GM23338 (cell line): ENCODE results near the gene EXOC4. TPM values are rescaled to one million over a fixed set of nuclear protein-coding genes. Genes with fewer than 3 reads are reported as not detected.

ENCODE experiments used
- ATAC-seq: fragments of 200-7000 bp; cut with Tn5 transposase; 3 replicates; pipeline ENCODE4 v1.9.1; 2020
- DNase-seq: peaks from one replicate; pipeline ENCODE4 v3.0.0-alpha.2; 2015; ENCODE audit warnings: low spot score
- H2AFZ ChIP-seq: fragments of 200-600 bp; sonication (generic); 2 replicates; pipeline ENCODE4 v1.8.0; 2016; ENCODE audit warnings: antibody characterized with exemption, mild to moderate bottlenecking, moderate library complexity
- H3F3A ChIP-seq: fragments of 200-600 bp; sonication (generic); replicated peaks from 2 replicates; pipeline ENCODE4 v1.8.0; 2017; ENCODE audit warnings: antibody characterized with exemption, mixed run types, low read depth
- H3K27ac ChIP-seq: fragments of 200-600 bp; sonication (generic); 2 replicates; pipeline ENCODE4 v1.6.1; 2016; ENCODE audit warnings: low read depth
- H3K27me3 ChIP-seq: fragments of 200-600 bp; sonication (generic); 2 replicates; pipeline ENCODE4 v1.8.0; 2016; ENCODE audit warnings: mild to moderate bottlenecking, mixed run types, moderate library complexity; ENCODE audit not compliant: insufficient read depth
- H3K36me3 ChIP-seq: fragments of 200-600 bp; sonication (generic); 2 replicates; pipeline ENCODE4 v1.8.0; 2016; ENCODE audit warnings: mild to moderate bottlenecking; ENCODE audit not compliant: insufficient read depth
- H3K4me1 ChIP-seq: fragments of 200-600 bp; sonication (generic); 2 replicates; pipeline ENCODE4 v1.8.0; 2016; ENCODE audit warnings: mild to moderate bottlenecking, moderate library complexity; ENCODE audit not compliant: insufficient read depth
- H3K4me2 ChIP-seq: fragments of 200-600 bp; sonication (generic); 2 replicates; pipeline ENCODE4 v1.7.1; 2017; ENCODE audit warnings: mixed run types
- H3K4me3 ChIP-seq: fragments of 200-600 bp; sonication (generic); 2 replicates; pipeline ENCODE4 v1.6.1; 2016; ENCODE audit warnings: mixed run types
- H3K79me2 ChIP-seq: fragments of 200-600 bp; sonication (generic); replicated peaks from 2 replicates; pipeline ENCODE4 v1.8.0; 2017; ENCODE audit warnings: mild to moderate bottlenecking; ENCODE audit not compliant: insufficient read depth
- H3K9me2 ChIP-seq: fragments of 200-600 bp; sonication (generic); 2 replicates; pipeline ENCODE4 v1.8.0; 2017; ENCODE audit not compliant: insufficient read depth
- H4K20me1 ChIP-seq: fragments of 200-600 bp; sonication (generic); replicated peaks from 2 replicates; pipeline ENCODE4 v1.8.0; 2017; ENCODE audit warnings: mild to moderate bottlenecking; ENCODE audit not compliant: insufficient read depth
- H3K27ac Mint-ChIP-seq: 2 replicates; pipeline ENCODE4 v1.8.0; 2020; ENCODE audit warnings: inconsistent platforms, mild to moderate bottlenecking, moderate library complexity, mixed read lengths
- H3K27me3 Mint-ChIP-seq: 3 replicates; pipeline ENCODE4 v1.8.0; 2022; ENCODE audit warnings: low read depth, mild to moderate bottlenecking, moderate library complexity, mixed read lengths, inconsistent platforms; ENCODE audit not compliant: insufficient read depth, poor library complexity
- H3K36me3 Mint-ChIP-seq: 3 replicates; pipeline ENCODE4 v1.8.0; 2021; ENCODE audit warnings: low read depth, mild to moderate bottlenecking, inconsistent platforms, moderate library complexity, mixed read lengths
- H3K4me1 Mint-ChIP-seq: 3 replicates; pipeline ENCODE4 v1.8.0; 2020; ENCODE audit warnings: mild to moderate bottlenecking, inconsistent platforms, mixed read lengths
- H3K4me3 Mint-ChIP-seq: 3 replicates; pipeline ENCODE4 v1.8.0; 2021; ENCODE audit warnings: moderate library complexity, mild to moderate bottlenecking, inconsistent platforms, mixed read lengths
- H3K9me3 Mint-ChIP-seq: 3 replicates; pipeline ENCODE4 v1.8.0; 2020; ENCODE audit warnings: moderate library complexity, mild to moderate bottlenecking, inconsistent platforms, mixed read lengths
- CREB1 ChIP-seq: fragments of 250-450 bp; sonication (Bioruptor Pico); IDR thresholded peaks from 2 replicates; pipeline ENCODE4 v1.5.0; 2020; ENCODE audit warnings: low read depth, mild to moderate bottlenecking, moderate library complexity
- EZH2 ChIP-seq: fragments of 200-600 bp; sonication (generic); IDR thresholded peaks from one replicate; pipeline ENCODE4 v1.8.0; 2017; ENCODE audit warnings: antibody characterized with exemption, mild to moderate bottlenecking, low read depth; ENCODE audit not compliant: unreplicated experiment
- EZH2phosphoT487 ChIP-seq: fragments of 200-600 bp; sonication (generic); IDR thresholded peaks from one replicate; pipeline ENCODE4 v1.8.1; 2018; ENCODE audit warnings: antibody characterized with exemption; ENCODE audit not compliant: unreplicated experiment
- JUNB ChIP-seq: IDR thresholded peaks from one replicate; pipeline ENCODE4 v1.6.1; 2016; ENCODE audit warnings: antibody characterized with exemption; ENCODE audit not compliant: unreplicated experiment
- NANOG ChIP-seq: IDR thresholded peaks from 2 replicates; pipeline ENCODE4 v1.6.1; 2016; ENCODE audit warnings: antibody characterized with exemption, borderline replicate concordance
- POLR2AphosphoS5 ChIP-seq: IDR thresholded peaks from 2 replicates; pipeline ENCODE4 v1.6.1; 2016; ENCODE audit warnings: antibody characterized with exemption, low read depth
- STAT1 ChIP-seq: IDR thresholded peaks from one replicate; pipeline ENCODE4 v1.6.1; 2016; ENCODE audit warnings: antibody characterized with exemption; ENCODE audit not compliant: unreplicated experiment
- ZNF114 ChIP-seq: fragments of 250-450 bp; sonication (Bioruptor Pico); IDR thresholded peaks from 2 replicates; pipeline ENCODE4 v1.5.0; 2020; ENCODE audit warnings: mild to moderate bottlenecking, moderate library complexity
- ZNF331 ChIP-seq: fragments of 250-450 bp; sonication (Bioruptor Pico); IDR thresholded peaks from 2 replicates; pipeline ENCODE4 v1.5.0; 2020; ENCODE audit warnings: low read depth, mild to moderate bottlenecking, moderate library complexity
- polyA plus RNA-seq: library from polyadenylated mRNA; unstranded; fragments of >200 nt; fragmentation: Nextera tagmentation; extraction: Ambion mirVana; gene quantifications from 2 replicates; pipeline ENCODE4 v1.2.1, GENCODE V29; 2016
- total RNA-seq: library from RNA; depleted of rRNA; stranded (reverse); fragments of >200 nt; shearing (Covaris generic); gene quantifications from 2 replicates; pipeline ENCODE4 v1.2.3, GENCODE V29; 2014
- TF ChIP-seq, protein P1 (sequence below): IDR thresholded peaks from 2 replicates; pipeline ENCODE4 v1.6.1; 2016; ENCODE audit warnings: antibody characterized with exemption
- TF ChIP-seq, protein P2 (sequence below): fragments of 250-450 bp; sonication (Bioruptor Pico); IDR thresholded peaks from 2 replicates; pipeline ENCODE4 v1.5.0; 2020; ENCODE audit warnings: mild to moderate bottlenecking, moderate library complexity
- TF ChIP-seq, protein P3 (sequence below), 2 experiments: fragments of 200-600 bp in 1 of 2; sonication (generic) in 1 of 2; conservative IDR thresholded peaks; 2 replicates each; pipeline versions ENCODE4 v1.5.1 to v1.6.1; 2016 to 2017; ENCODE audit warnings: antibody characterized with exemption in 2 of 2, low read depth in 2 of 2, mild to moderate bottlenecking in 2 of 2, moderate library complexity in 1 of 2
- TF ChIP-seq, protein P4 (sequence below): IDR thresholded peaks from one replicate; pipeline ENCODE4 v1.6.1; 2018; ENCODE audit warnings: antibody characterized with exemption; ENCODE audit not compliant: unreplicated experiment

Gene EXOC4
- total and polyA plus RNA-seq, 2 experiments from 2014 or later: 37.5 to 52.7 TPM

DNA sequence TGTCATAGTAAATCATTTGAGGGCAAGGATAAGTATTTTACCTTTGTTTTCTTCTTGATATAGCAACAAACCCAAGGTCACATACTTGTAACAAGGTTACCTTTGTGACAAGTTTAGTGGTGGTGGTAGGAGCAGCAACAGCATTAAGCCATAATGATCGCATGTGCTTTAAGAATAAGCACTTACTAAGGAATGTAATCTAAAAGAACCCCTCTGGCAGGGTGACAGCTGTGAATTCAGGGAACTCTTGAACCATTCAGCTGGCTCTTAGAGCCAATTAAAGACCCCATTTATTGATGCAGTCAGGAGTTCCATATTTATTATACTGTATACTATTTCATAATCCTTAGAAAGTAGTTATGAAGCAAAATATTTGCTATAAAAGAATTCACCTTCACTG lies 370.8 kb downstream of the EXOC4 start:
- Histone ChIP-seq H4K20me1 (no peaks in the 10 kb centered on the region), H3K36me3 (no peaks in the 10 kb centered on the region), H3K4me3 (no peak overlapping the region), H3K9me2 (no peaks in the 10 kb centered on the region), H3K4me2 (no peak overlapping the region), H2AFZ (no peak overlapping the region), H3F3A (no peaks in the 10 kb centered on the region), H3K27me3 (no peaks in the 10 kb centered on the region), H3K4me1 (no peaks in the 10 kb centered on the region), H3K79me2 (no peaks in the 10 kb centered on the region), H3K27ac (no peak overlapping the region)
- no peak for TF ChIP-seq EZH2
- TF ChIP-seq STAT1: no peak
- TF ChIP-seq, protein P1, sequence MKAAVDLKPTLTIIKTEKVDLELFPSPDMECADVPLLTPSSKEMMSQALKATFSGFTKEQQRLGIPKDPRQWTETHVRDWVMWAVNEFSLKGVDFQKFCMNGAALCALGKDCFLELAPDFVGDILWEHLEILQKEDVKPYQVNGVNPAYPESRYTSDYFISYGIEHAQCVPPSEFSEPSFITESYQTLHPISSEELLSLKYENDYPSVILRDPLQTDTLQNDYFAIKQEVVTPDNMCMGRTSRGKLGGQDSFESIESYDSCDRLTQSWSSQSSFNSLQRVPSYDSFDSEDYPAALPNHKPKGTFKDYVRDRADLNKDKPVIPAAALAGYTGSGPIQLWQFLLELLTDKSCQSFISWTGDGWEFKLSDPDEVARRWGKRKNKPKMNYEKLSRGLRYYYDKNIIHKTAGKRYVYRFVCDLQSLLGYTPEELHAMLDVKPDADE: no peak
- TF ChIP-seq JUNB: no peak
- TF ChIP-seq ZNF331 (CRISPR knock-in tag): no peak
- no peak for TF ChIP-seq CREB1
- TF ChIP-seq NANOG: no peak
- TF ChIP-seq, protein P2, sequence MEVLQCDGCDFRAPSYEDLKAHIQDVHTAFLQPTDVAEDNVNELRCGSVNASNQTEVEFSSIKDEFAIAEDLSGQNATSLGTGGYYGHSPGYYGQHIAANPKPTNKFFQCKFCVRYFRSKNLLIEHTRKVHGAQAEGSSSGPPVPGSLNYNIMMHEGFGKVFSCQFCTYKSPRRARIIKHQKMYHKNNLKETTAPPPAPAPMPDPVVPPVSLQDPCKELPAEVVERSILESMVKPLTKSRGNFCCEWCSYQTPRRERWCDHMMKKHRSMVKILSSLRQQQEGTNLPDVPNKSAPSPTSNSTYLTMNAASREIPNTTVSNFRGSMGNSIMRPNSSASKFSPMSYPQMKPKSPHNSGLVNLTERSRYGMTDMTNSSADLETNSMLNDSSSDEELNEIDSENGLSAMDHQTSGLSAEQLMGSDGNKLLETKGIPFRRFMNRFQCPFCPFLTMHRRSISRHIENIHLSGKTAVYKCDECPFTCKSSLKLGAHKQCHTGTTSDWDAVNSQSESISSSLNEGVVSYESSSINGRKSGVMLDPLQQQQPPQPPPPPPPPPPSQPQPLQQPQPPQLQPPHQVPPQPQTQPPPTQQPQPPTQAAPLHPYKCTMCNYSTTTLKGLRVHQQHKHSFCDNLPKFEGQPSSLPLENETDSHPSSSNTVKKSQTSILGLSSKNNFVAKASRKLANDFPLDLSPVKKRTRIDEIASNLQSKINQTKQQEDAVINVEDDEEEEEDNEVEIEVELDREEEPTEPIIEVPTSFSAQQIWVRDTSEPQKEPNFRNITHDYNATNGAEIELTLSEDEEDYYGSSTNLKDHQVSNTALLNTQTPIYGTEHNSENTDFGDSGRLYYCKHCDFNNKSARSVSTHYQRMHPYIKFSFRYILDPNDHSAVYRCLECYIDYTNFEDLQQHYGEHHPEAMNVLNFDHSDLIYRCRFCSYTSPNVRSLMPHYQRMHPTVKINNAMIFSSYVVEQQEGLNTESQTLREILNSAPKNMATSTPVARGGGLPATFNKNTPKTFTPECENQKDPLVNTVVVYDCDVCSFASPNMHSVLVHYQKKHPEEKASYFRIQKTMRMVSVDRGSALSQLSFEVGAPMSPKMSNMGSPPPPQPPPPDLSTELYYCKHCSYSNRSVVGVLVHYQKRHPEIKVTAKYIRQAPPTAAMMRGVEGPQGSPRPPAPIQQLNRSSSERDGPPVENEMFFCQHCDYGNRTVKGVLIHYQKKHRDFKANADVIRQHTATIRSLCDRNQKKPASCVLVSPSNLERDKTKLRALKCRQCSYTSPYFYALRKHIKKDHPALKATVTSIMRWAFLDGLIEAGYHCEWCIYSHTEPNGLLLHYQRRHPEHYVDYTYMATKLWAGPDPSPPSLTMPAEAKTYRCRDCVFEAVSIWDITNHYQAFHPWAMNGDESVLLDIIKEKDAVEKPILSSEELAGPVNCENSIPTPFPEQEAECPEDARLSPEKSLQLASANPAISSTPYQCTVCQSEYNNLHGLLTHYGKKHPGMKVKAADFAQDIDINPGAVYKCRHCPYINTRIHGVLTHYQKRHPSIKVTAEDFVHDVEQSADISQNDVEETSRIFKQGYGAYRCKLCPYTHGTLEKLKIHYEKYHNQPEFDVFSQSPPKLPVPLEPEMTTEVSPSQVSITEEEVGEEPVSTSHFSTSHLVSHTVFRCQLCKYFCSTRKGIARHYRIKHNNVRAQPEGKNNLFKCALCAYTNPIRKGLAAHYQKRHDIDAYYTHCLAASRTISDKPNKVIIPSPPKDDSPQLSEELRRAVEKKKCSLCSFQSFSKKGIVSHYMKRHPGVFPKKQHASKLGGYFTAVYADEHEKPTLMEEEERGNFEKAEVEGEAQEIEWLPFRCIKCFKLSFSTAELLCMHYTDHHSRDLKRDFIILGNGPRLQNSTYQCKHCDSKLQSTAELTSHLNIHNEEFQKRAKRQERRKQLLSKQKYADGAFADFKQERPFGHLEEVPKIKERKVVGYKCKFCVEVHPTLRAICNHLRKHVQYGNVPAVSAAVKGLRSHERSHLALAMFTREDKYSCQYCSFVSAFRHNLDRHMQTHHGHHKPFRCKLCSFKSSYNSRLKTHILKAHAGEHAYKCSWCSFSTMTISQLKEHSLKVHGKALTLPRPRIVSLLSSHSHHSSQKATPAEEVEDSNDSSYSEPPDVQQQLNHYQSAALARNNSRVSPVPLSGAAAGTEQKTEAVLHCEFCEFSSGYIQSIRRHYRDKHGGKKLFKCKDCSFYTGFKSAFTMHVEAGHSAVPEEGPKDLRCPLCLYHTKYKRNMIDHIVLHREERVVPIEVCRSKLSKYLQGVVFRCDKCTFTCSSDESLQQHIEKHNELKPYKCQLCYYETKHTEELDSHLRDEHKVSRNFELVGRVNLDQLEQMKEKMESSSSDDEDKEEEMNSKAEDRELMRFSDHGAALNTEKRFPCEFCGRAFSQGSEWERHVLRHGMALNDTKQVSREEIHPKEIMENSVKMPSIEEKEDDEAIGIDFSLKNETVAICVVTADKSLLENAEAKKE: no peak
- no peak for TF ChIP-seq ZNF114
- no peak for TF ChIP-seq POLR2AphosphoS5
- TF ChIP-seq EZH2phosphoT487: no peak
- TF ChIP-seq, protein P3, sequence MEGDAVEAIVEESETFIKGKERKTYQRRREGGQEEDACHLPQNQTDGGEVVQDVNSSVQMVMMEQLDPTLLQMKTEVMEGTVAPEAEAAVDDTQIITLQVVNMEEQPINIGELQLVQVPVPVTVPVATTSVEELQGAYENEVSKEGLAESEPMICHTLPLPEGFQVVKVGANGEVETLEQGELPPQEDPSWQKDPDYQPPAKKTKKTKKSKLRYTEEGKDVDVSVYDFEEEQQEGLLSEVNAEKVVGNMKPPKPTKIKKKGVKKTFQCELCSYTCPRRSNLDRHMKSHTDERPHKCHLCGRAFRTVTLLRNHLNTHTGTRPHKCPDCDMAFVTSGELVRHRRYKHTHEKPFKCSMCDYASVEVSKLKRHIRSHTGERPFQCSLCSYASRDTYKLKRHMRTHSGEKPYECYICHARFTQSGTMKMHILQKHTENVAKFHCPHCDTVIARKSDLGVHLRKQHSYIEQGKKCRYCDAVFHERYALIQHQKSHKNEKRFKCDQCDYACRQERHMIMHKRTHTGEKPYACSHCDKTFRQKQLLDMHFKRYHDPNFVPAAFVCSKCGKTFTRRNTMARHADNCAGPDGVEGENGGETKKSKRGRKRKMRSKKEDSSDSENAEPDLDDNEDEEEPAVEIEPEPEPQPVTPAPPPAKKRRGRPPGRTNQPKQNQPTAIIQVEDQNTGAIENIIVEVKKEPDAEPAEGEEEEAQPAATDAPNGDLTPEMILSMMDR (conservative IDR thresholded peaks at IDR 0.05; ENCODE audit: low read depth in 2 of 2): no peak
- TF ChIP-seq, protein P4, sequence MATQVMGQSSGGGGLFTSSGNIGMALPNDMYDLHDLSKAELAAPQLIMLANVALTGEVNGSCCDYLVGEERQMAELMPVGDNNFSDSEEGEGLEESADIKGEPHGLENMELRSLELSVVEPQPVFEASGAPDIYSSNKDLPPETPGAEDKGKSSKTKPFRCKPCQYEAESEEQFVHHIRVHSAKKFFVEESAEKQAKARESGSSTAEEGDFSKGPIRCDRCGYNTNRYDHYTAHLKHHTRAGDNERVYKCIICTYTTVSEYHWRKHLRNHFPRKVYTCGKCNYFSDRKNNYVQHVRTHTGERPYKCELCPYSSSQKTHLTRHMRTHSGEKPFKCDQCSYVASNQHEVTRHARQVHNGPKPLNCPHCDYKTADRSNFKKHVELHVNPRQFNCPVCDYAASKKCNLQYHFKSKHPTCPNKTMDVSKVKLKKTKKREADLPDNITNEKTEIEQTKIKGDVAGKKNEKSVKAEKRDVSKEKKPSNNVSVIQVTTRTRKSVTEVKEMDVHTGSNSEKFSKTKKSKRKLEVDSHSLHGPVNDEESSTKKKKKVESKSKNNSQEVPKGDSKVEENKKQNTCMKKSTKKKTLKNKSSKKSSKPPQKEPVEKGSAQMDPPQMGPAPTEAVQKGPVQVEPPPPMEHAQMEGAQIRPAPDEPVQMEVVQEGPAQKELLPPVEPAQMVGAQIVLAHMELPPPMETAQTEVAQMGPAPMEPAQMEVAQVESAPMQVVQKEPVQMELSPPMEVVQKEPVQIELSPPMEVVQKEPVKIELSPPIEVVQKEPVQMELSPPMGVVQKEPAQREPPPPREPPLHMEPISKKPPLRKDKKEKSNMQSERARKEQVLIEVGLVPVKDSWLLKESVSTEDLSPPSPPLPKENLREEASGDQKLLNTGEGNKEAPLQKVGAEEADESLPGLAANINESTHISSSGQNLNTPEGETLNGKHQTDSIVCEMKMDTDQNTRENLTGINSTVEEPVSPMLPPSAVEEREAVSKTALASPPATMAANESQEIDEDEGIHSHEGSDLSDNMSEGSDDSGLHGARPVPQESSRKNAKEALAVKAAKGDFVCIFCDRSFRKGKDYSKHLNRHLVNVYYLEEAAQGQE: no peak
- Mint-ChIP-seq H3K27me3 (peaks cover 4% of the 10 kb centered on the region), H3K9me3 (no peaks in the 10 kb centered on the region), H3K4me1 (no peaks in the 10 kb centered on the region), H3K27ac (no peak overlapping the region), H3K4me3 (no peak overlapping the region), H3K36me3 (no peaks in the 10 kb centered on the region)
- no peak for ATAC-seq
- no peak for DNase-seq
